ENCODE data around the gene SLC30A7. TPM values are rescaled to one million over a fixed set of nuclear protein-coding genes. Genes with fewer than 3 reads are reported as not detected.
A peak's percentile ranks its signal among the peaks of the same experiment; 100 is the strongest.

Gene SLC30A7
- total and polyA plus RNA-seq, 5 donors, result 2.1 to 12.3 (median 9.1) TPM

DNA sequence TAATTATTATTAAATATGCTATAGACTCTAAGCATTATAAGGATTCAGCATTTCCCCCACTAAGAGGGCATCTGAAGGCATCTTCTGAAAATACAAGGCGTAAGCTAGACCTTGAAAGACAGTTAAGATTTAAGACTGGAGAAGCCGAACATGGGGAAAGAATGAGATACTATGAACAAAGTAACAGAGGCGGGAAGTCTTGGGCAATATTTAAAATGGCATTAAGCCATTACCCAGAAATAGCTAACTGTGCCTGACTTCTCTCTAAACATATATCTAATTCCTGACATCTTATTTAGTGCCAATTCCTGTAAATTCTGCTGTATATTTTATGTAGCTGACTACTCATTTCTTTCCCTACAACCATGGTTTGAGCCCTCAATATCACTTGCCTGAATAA lies 108.8 kb downstream of the SLC30A7 start:
- no peak overlapping the region for H3K4me3 ChIP-seq (ENCODE audit: low read length)
- H3K27me3 ChIP-seq (ENCODE audit: control insufficient read depth, insufficient read depth), result no peaks in the 10 kb centered on the region
- DNase-seq, result no peak
- 67% methylated on average over 3 of the region's 3 CpGs for WGBS
- H3K27ac ChIP-seq (ENCODE audit: low read length), result no peak overlapping the region
- peak in 1 of 2 donors; percentile 40 for ATAC-seq
- intact Hi-C loops (cut with DNase I), result no loop called here
- H3K9me3 ChIP-seq (ENCODE audit: control insufficient read depth, low read length), result no peaks in the 10 kb centered on the region
- H3K4me1 ChIP-seq (ENCODE audit: control insufficient read depth, insufficient read depth, low read length), result peaks cover 4% of the 10 kb centered on the region

- ATAC-seq (no peak), DNase-seq (no peak)
- intact Hi-C loops (cut with DNase I), result no loop called here
- H3K4me1 ChIP-seq (ENCODE audit: control insufficient read depth, insufficient read depth, low read length), result peaks cover 4% of the 10 kb centered on the region
- H3K27ac ChIP-seq (ENCODE audit: low read length), result no peak overlapping the region
- no peaks in the 10 kb centered on the region for H3K27me3 ChIP-seq (ENCODE audit: control insufficient read depth, insufficient read depth)
- WGBS, result 99% methylated on average over 1 of the region's 1 CpG
- H3K4me3 ChIP-seq (ENCODE audit: low read length), result no peak overlapping the region
- H3K9me3 ChIP-seq (ENCODE audit: control insufficient read depth, low read length), result no peaks in the 10 kb centered on the region
Observed at GRCh38 chr1:101005183-101005582, 109.3 kb downstream of the SLC30A7 start.

- intact Hi-C loops (cut with DNase I), result no loop called here
Observed at GRCh38 chr1:101005871-101006270, 110.0 kb downstream of the SLC30A7 start.

GRCh38 chr1:101006553-101006952 lies 110.7 kb downstream of the SLC30A7 start:
- no peaks in the 10 kb centered on the region for H3K9me3 ChIP-seq (ENCODE audit: control insufficient read depth, low read length)
- no peak overlapping the region for H3K27ac ChIP-seq (ENCODE audit: low read length)
- ATAC-seq, result no peak

More at GRCh38 chr1:101005871-101006270, 110.0 kb downstream of the SLC30A7 start:
- Histone ChIP-seq H3K27me3 (ENCODE audit: control insufficient read depth, insufficient read depth) (no peaks in the 10 kb centered on the region), H3K9me3 (ENCODE audit: control insufficient read depth, low read length) (no peaks in the 10 kb centered on the region), H3K27ac (ENCODE audit: low read length) (no peak overlapping the region), H3K4me3 (ENCODE audit: low read length) (no peak overlapping the region), H3K4me1 (ENCODE audit: control insufficient read depth, insufficient read depth, low read length) (peaks cover 4% of the 10 kb centered on the region)
- ATAC-seq (no peak), DNase-seq (no peak)
- WGBS, result 90% methylated on average over 4 of the region's 4 CpGs

GRCh38 chr1:101008229-101008834 lies 112.4 kb downstream of the SLC30A7 start:
- WGBS, result 91% methylated on average over 3 of the region's 3 CpGs
- DNase-seq (no peak), ATAC-seq (no peak)
- H3K9me3 ChIP-seq (ENCODE audit: control insufficient read depth, low read length), result no peaks in the 10 kb centered on the region
- peaks cover under 1% of the 10 kb centered on the region for H3K4me1 ChIP-seq (ENCODE audit: control insufficient read depth, insufficient read depth, low read length)
- no peak overlapping the region for H3K4me3 ChIP-seq (ENCODE audit: low read length)
- no peaks in the 10 kb centered on the region for H3K27me3 ChIP-seq (ENCODE audit: control insufficient read depth, insufficient read depth)
- intact Hi-C loops (cut with DNase I), result no loop called here
- no peak overlapping the region for H3K27ac ChIP-seq (ENCODE audit: low read length)

More at GRCh38 chr1:101006553-101006952, 110.7 kb downstream of the SLC30A7 start:
- DNase-seq, result no peak
- H3K27me3 ChIP-seq (ENCODE audit: control insufficient read depth, insufficient read depth), result no peaks in the 10 kb centered on the region
- 61% methylated on average over 2 of the region's 2 CpGs for WGBS
- no peak overlapping the region for H3K4me3 ChIP-seq (ENCODE audit: low read length)
- peaks cover 4% of the 10 kb centered on the region for H3K4me1 ChIP-seq (ENCODE audit: control insufficient read depth, insufficient read depth, low read length)
- intact Hi-C loops (cut with DNase I), result no loop called here

GRCh38 chr1:101013776-101014175 lies 117.9 kb downstream of the SLC30A7 start:
- WGBS, result 84% methylated on average over 1 of the region's 1 CpG
- DNase-seq (no peak), ATAC-seq (no peak)
- H3K9me3 ChIP-seq (ENCODE audit: control insufficient read depth, low read length), result no peaks in the 10 kb centered on the region
- H3K27me3 ChIP-seq (ENCODE audit: control insufficient read depth, insufficient read depth), result no peaks in the 10 kb centered on the region
- intact Hi-C loops (cut with DNase I), result loop anchor here in 1 of 4 donors (10.0 kb wide), 1 partner anchor 59 kb away; no protein-coding TSS in a partner anchor
- H3K4me1 ChIP-seq (ENCODE audit: control insufficient read depth, insufficient read depth, low read length), result no peaks in the 10 kb centered on the region
- no peak overlapping the region for H3K4me3 ChIP-seq (ENCODE audit: low read length)
- no peak overlapping the region for H3K27ac ChIP-seq (ENCODE audit: low read length)

GRCh38 chr1:101017448-101017847 lies 121.6 kb downstream of the SLC30A7 start:
- Histone ChIP-seq H3K4me3 (ENCODE audit: low read length) (no peak overlapping the region), H3K27me3 (ENCODE audit: control insufficient read depth, insufficient read depth) (no peaks in the 10 kb centered on the region), H3K27ac (ENCODE audit: low read length) (no peak overlapping the region), H3K4me1 (ENCODE audit: control insufficient read depth, insufficient read depth, low read length) (no peaks in the 10 kb centered on the region), H3K9me3 (ENCODE audit: control insufficient read depth, low read length) (no peaks in the 10 kb centered on the region)
- DNase-seq, result no peak
- WGBS, result 97% methylated on average over 1 of the region's 1 CpG
- ATAC-seq, result no peak
- intact Hi-C loops (cut with DNase I), result loop anchor here in 1 of 4 donors (10.0 kb wide), 1 partner anchor 63 kb away; no protein-coding TSS in a partner anchor

DNA sequence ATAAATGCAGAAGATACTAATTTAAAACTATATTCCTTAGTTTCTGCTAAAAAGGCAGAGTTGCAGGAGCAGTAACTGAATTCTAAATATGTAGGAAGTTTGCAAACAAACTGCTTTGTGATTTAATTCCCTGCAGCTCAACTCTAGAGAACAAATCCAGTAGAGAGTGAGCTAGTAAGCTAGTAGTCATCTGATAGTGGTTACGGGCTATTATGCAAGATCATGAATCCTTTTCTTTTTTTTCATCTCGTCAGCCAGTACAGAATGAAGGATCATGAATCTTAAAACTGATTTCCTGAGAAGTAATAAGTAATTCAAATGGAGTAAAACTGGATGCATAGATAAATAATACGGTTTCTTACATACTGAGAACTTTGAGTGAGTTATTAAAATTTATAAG lies 126.4 kb downstream of the SLC30A7 start:
- ATAC-seq (no peak), DNase-seq (no peak)
- Histone ChIP-seq H3K4me3 (ENCODE audit: low read length) (no peak overlapping the region), H3K4me1 (ENCODE audit: control insufficient read depth, insufficient read depth, low read length) (no peaks in the 10 kb centered on the region), H3K9me3 (ENCODE audit: control insufficient read depth, low read length) (no peaks in the 10 kb centered on the region), H3K27ac (ENCODE audit: low read length) (no peak overlapping the region), H3K27me3 (ENCODE audit: control insufficient read depth, insufficient read depth) (no peaks in the 10 kb centered on the region)
- 79% methylated on average over 3 of the region's 3 CpGs for WGBS
- intact Hi-C loops (cut with DNase I), result no loop called here

DNA sequence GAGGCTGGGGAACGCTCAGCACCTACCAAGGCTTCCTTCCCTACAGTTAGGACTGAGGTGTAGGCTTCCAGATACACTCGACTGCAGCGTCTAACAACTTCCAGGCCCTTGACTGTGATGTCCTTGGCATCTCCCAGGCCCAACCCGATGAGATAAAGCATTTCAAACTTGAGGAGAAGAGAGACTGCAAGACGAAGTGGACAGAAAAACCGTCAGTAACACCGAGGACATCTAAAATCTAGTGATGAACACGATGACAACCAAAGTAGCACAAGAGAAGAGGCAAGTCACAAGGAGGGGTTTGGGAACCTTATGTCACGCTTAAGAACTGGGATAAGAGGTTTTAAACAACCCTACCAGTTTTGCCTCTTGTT lies 129.4 kb downstream of the SLC30A7 start:
- no peak for DNase-seq
- WGBS, result under 1% methylated on average over 9 of the region's 9 CpGs
- ATAC-seq, result peak; percentile 50 to 66
- Histone ChIP-seq H3K27ac (ENCODE audit: low read length) (peak overlapping the region; percentile 92), H3K9me3 (ENCODE audit: control insufficient read depth, low read length) (no peaks in the 10 kb centered on the region), H3K4me1 (ENCODE audit: control insufficient read depth, insufficient read depth, low read length) (no peaks in the 10 kb centered on the region), H3K4me3 (ENCODE audit: low read length) (peak overlapping the region; percentile 93), H3K27me3 (ENCODE audit: control insufficient read depth, insufficient read depth) (no peaks in the 10 kb centered on the region)
- intact Hi-C loops (cut with DNase I), result loop anchor here in 1 of 4 donors (5.0 kb wide), 1 partner anchor 212 kb away; the partner anchor contains the start of gene S1PR1

- ATAC-seq (peak; percentile 98), DNase-seq (peak; percentile 93 to 97 (median 95))
- H3K27me3 ChIP-seq (ENCODE audit: control insufficient read depth, insufficient read depth), result no peaks in the 10 kb centered on the region
- H3K4me3 ChIP-seq (ENCODE audit: low read length), result peak within 1 kb of the TSS; percentile 93
- H3K4me1 ChIP-seq (ENCODE audit: control insufficient read depth, insufficient read depth, low read length), result no peaks in the 10 kb centered on the region
- no peaks in the 10 kb centered on the region for H3K9me3 ChIP-seq (ENCODE audit: control insufficient read depth, low read length)
- intact Hi-C loops (cut with DNase I), result loop anchor here in 1 of 4 donors (5.0 kb wide), 1 partner anchor 211 kb away; the partner anchor contains the start of gene S1PR1
- peak within 1 kb of the TSS; percentile 98 for H3K27ac ChIP-seq (ENCODE audit: low read length)
- under 1% methylated on average over 37 of the region's 37 CpGs for WGBS
Observed at GRCh38 chr1:101025657-101026429, 130.0 kb downstream of the SLC30A7 start, which contains the start of gene DPH5. DPH5 (minus strand) TSS chr1:101025784; CDS start chr1:101025443, 341 bp downstream.

- 37% methylated on average over 5 of the region's 5 CpGs for WGBS
- intact Hi-C loops (cut with DNase I), result loop anchor here in 1 of 4 donors (5.0 kb wide), 1 partner anchor 211 kb away; the partner anchor contains the start of gene S1PR1
- Histone ChIP-seq H3K4me3 (ENCODE audit: low read length) (peak overlapping the region; percentile 93), H3K4me1 (ENCODE audit: control insufficient read depth, insufficient read depth, low read length) (no peaks in the 10 kb centered on the region), H3K27me3 (ENCODE audit: control insufficient read depth, insufficient read depth) (no peaks in the 10 kb centered on the region), H3K27ac (ENCODE audit: low read length) (peak overlapping the region; percentile 98), H3K9me3 (ENCODE audit: control insufficient read depth, low read length) (no peaks in the 10 kb centered on the region)
- ATAC-seq (no peak), DNase-seq (no peak)
Observed at GRCh38 chr1:101026430-101026788, 130.5 kb downstream of the SLC30A7 start.
